Measurements from ENCODE around the gene MKI67.

MKI67 gene

GRCh38 chr10:128065881-128066534 lies 60.2 kb downstream of the MKI67 start:
- no peak for DNase-seq (ENCODE audit: low read depth)

DNA sequence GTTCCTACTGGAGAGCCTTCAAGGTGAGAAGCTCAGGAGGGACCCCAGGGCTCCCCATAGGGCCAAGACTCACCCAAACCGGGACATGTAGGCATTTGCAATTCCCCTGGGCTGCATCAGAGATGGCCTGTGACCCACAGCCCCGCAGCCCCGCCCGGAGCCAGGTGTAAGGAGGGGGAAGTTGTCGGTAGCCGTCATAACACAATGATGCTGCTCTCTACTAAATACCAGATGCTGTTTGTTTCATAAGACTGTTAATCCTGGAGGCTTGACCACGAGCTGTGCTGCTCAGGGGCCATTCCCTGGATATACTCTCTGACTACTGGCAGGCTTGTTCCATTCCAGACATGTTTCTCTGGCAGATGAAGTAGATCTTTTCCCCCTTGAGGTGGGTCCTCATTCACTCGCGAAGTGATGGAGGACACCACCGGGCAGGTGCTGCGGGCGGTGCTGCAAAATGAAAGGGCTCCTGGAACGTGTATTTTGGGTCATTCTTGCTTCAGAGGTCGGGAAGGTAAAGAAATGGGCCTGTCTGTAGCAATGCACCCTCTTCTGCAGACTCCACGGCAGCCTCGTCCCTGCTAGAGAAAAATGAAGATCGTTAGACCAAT lies 61.1 kb downstream of the MKI67 start:
- DNase-seq (ENCODE audit: low read depth), result no peak

- peak; percentile 65 for DNase-seq (ENCODE audit: low read depth)
Measured at GRCh38 chr10:128064108-128064969, 61.9 kb downstream of the MKI67 start.

DNA sequence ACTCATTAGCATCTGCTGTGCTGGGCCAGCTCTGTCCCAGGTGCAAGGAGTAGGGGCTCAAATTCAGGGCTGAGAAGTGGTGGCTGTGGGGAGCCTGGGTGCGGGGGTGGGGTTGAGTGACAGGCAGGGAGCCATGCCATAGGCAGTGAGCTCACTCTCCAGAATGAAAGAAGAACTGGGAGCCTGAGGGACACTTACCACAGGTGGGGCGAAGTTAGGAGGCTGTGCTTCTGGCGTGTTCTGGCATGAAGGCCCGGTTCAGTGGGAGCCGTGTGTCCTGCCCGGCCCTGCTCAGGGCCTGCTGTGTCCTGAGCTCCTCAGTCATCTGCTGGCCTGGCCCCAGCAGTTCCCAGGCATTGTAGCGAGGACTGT lies 62.5 kb downstream of the MKI67 start:
- no peak for DNase-seq (ENCODE audit: low read depth)

GRCh38 chr10:128062881-128063563 lies 63.2 kb downstream of the MKI67 start:
- no peak for DNase-seq (ENCODE audit: low read depth)

- no peak for DNase-seq (ENCODE audit: low read depth)
Measured at GRCh38 chr10:128062331-128062880, 63.8 kb downstream of the MKI67 start.

GRCh38 chr10:128061306-128062300 lies 64.6 kb downstream of the MKI67 start:
- no peak for DNase-seq (ENCODE audit: low read depth)

GRCh38 chr10:128060341-128061250 lies 65.6 kb downstream of the MKI67 start:
- DNase-seq (ENCODE audit: low read depth), result no peak

DNA sequence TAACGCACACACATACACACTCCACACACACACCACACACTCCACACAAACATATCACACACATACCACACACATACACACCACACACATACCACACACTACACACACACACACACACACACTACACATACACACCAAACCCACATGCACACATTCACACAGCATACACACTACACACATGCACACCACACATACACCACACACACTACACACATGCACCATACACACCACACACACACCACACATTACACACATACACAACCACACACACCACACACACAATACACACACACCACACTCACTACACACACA lies 66.3 kb downstream of the MKI67 start:
- no peak for DNase-seq (ENCODE audit: low read depth)

DNA sequence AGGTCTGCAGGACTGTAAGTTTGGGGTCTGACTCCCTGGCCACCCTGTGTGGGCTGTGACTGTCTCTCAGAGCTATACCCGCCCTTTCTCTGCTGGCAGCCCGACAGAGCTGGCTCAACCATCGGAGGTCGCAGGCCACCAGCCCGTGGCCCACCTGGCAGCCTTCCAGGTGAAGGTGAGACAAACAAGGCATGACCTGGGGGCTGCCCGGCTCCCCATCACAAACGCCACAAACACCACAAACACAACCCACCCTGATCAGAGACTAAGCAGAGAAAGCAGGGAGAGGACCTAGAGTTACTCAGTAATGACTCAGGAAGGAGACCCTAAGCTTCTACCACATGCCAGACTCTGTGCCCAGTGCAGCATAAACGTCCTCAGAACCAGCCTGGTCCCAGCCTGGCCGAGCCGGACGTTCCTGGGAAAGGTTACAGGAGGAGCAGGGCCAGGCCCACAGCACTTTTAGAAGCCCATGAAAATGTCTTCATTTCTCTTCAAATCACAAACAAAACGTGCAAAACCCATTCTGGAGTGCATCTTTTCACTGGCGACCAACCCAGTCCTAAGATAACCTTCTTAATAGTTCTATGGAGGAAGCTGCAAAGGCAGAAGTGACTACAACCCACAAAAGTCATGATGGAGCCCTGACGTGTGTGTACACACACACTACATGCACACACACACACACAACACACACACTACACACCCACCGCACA lies 66.8 kb downstream of the MKI67 start:
- no peak for DNase-seq (ENCODE audit: low read depth)

DNA sequence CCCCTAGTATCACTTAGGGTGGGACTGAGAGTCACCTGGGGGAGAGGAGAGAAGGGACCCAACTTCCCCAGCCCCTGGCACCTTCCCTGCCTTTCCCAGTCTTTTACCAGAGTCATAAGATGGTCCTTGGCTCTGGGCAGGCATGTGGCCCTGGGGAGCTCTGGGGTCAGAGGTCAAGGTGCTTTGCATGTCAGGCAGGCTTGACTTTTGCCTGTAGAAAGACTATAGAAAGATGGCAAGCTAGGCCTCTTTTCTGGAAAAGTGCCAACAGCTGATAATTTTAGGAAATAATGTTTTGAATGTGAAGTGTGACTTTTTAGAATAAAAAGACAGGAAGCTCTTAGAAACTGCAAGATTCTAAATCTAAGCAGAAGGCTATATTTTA lies 67.5 kb downstream of the MKI67 start:
- no peak for DNase-seq (ENCODE audit: low read depth)

DNA sequence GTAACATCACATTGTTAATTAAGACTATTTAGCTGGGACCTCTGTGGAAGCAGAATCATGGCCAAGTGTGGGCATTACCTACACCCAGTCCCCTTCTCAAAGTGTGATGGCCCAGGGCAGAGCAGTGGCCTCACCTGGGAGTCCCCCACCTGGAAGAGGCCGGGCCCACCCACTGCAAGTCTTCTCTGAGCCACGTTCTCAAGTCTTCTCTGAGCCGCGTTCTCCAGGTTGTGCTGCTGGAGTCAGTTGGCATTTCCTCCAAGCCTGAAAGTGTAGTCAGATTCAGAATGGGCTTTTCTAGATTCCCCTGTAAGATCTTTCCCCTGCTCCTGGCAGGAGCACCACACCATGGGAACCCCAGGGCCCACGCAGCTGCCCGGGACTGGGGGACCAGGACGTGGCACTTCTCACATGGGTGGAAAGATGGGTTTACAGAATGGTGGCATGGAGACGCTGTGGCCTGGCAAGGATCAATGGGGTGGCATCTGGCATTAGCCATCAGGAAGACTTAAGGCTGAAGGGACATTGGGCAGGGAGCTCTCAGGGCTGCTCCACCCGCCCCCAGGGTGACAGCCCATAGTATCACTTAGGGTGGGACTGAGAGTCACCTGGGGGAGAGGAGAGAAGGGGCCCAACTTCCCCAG lies 68.0 kb downstream of the MKI67 start:
- no peak for DNase-seq (ENCODE audit: low read depth)

DNA sequence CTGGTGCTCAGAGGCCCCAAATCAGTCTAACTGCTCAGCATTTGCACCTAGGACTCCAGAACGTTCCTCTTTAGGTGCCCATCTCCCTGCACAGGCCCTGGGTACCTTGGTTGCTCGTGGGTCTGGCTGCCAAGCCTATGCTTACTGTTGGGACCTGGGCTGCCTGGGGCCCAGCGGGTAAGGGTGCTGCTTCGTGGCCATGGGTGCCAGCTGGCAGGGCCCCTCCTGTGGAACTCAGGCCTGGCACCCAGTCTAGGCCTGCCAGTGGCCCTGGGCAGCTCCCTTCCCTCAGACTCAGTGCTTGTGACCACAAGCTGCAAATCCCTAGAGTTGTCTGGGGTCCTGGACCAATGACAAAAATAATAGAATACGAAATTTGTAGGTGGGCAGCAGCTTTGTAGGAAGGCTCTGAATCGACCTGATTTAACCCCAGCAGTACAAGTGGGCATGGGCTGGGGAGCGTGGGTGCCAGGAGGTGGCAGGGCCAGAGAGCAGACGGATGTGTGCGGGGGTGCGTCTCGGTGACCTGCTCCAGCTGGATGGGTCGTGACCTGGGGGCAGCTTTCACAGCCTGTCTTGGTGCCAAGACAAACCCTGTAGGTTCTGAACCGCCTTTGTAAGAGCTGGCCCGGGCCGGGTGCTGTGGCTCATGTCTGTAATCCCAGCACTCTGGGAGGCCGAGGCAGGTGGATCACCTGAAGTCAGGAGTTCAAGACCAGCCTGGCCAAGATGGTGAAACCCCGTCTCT lies 69.7 kb downstream of the MKI67 start:
- no peak for DNase-seq (ENCODE audit: low read depth)

- no peak for DNase-seq (ENCODE audit: low read depth)
Measured at GRCh38 chr10:128055061-128055868, 71.0 kb downstream of the MKI67 start.

- no peak for DNase-seq (ENCODE audit: low read depth)
Measured at GRCh38 chr10:128054163-128054970, 71.9 kb downstream of the MKI67 start.

DNA sequence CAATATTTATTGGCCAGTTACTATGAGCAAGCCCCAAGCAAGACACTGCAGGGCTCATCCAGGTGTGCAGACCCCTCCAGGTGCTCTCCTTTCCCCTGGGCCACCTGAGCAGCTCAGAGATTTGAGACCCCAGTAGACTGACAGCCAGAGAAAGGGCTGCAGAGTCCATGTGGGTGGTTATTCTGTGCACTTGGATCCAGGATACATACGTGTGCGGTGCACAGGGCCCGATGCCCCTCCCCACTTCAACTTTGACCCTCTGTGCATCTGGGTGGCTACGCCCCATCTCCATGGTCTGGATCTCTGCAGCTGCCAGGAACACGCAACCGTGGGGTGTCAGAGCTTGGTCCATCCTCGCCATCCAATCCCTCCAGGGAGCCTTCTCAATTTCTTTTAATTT lies 72.9 kb downstream of the MKI67 start:
- DNase-seq (ENCODE audit: low read depth), result no peak

GRCh38 chr10:128052696-128053095 lies 73.5 kb downstream of the MKI67 start:
- no peak for DNase-seq (ENCODE audit: low read depth)
